ENCODE measurements around the gene HINFP. TPM values are rescaled to one million over a fixed set of nuclear protein-coding genes. Genes with fewer than 3 reads are reported as not detected.

Gene HINFP
- total RNA-seq, 6 experiments from 2014 or later = 6.4 to 13.6 (median 10.7) TPM

DNA sequence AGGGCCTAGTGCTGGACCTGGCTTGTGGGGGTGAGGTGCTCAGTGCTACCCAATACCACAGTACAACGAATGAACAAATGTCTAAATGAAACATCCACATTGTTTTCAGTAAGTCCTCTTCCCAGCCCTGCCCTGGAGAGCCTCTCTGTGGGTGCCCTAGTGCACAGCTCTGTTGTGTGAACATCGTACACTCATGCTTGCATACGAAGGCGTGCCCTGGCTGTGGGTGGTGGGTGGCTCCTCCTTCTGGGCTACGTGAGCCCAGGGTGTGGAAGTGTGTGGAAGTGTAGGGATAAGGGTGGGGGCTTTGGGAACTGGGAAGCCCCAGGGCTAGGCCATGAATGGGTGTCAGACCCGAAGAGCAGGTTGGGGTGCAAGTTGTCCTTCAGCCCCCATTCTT, 46.6 kb downstream of the HINFP start:
- DNase-seq = peak in 1 of 3 donors; percentile 44
- Histone ChIP-seq H3K27me3 (no peaks in the 10 kb centered on the region), H3K9me3 (no peaks in the 10 kb centered on the region), H3K27ac (no peak overlapping the region), H3K4me1 (peaks cover 0 to 4% (median 2%) of the 10 kb centered on the region in 4 donors), H3K36me3 (no peaks in the 10 kb centered on the region), H3K4me3 (no peak overlapping the region)
- TF ChIP-seq, protein P1, sequence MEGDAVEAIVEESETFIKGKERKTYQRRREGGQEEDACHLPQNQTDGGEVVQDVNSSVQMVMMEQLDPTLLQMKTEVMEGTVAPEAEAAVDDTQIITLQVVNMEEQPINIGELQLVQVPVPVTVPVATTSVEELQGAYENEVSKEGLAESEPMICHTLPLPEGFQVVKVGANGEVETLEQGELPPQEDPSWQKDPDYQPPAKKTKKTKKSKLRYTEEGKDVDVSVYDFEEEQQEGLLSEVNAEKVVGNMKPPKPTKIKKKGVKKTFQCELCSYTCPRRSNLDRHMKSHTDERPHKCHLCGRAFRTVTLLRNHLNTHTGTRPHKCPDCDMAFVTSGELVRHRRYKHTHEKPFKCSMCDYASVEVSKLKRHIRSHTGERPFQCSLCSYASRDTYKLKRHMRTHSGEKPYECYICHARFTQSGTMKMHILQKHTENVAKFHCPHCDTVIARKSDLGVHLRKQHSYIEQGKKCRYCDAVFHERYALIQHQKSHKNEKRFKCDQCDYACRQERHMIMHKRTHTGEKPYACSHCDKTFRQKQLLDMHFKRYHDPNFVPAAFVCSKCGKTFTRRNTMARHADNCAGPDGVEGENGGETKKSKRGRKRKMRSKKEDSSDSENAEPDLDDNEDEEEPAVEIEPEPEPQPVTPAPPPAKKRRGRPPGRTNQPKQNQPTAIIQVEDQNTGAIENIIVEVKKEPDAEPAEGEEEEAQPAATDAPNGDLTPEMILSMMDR (IDR thresholded peaks at IDR 0.05) = no peak
- TF ChIP-seq POLR2A (IDR thresholded peaks at IDR 0.05) = no peak
- no peak for ATAC-seq
- 55% methylated on average over 1 of the region's 6 CpGs for WGBS (ENCODE audit: insufficient coverage, low coverage, low lambda C conversion rate, missing lambda C conversion rate)
- intact Hi-C loops (cut with DNase I) = no loop called here

DNA sequence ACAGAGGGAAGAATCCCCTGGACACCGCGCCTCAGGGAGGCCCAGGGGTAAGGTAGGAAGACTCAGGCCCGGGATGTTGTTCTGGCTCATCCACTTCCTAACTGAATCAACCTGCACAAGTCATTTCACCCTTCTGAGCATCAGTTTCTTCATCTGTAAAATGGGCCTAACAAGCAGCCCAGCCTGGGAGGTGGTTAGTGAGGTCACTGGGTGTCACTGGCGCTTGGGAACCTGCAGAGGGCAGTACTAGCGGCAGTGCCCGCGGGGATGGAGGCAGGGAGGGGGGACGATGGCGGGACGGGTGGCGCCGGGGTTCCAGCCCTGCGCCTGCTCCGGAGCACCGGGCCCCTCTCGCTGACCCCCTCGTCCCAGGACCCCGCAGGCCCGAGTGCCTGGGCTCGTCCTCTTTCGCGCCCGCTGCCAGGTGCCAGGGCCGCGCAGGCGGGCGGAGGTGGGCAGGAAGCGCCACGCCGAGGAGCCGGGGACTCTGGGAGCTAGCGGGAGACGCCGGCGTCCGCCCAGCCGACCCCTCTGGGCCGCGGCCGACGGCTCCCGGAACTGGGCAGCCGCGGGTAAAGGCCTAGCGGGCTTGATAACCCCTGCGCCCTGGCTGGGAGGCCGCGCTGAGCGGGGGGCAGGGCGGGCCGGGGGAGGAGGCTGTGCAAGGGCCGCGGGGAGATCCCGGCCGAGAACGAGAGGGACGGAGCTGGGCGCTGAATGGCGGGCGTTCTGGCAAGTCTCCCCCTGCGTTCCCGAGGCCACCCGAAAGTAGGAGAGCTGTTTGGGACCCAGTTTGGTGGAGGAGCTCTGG, 47.3 kb downstream of the HINFP start, which contains the start of gene NLRX1:
NLRX1 (plus strand) TSS at position 255 of the 811 bp plus-strand sequence. CDS start 2,679 bp downstream, outside the sequence.
- ATAC-seq = peak; percentile 93 to 98 (median 96)
- no peaks in the 10 kb centered on the region for H3K9me3 ChIP-seq
- DNase-seq = peak; percentile 86 to 91 (median 89)
- whole genome bisulfite sequencing (ENCODE audit: insufficient coverage, low coverage, low lambda C conversion rate, missing lambda C conversion rate) = no CpG with 5 or more reads among the region's 63 CpGs
- intact Hi-C loops (cut with DNase I) = no loop called here
- peaks cover 0 to 4% (median 2%) of the 10 kb centered on the region in 4 donors for H3K4me1 ChIP-seq
- no peaks in the 10 kb centered on the region for H3K36me3 ChIP-seq
- H3K27me3 ChIP-seq = no peaks in the 10 kb centered on the region
- H3K27ac ChIP-seq = peak within 1 kb of the TSS; percentile 70 to 95 (median 93)
- peak; percentile 87 for TF ChIP-seq POLR2A (IDR thresholded peaks at IDR 0.05)
- TF ChIP-seq, protein P1 (IDR thresholded peaks at IDR 0.05) = peak; percentile 81 to 85 (median 84)
- peak within 1 kb of the TSS; percentile 63 to 95 (median 94) for H3K4me3 ChIP-seq

DNA sequence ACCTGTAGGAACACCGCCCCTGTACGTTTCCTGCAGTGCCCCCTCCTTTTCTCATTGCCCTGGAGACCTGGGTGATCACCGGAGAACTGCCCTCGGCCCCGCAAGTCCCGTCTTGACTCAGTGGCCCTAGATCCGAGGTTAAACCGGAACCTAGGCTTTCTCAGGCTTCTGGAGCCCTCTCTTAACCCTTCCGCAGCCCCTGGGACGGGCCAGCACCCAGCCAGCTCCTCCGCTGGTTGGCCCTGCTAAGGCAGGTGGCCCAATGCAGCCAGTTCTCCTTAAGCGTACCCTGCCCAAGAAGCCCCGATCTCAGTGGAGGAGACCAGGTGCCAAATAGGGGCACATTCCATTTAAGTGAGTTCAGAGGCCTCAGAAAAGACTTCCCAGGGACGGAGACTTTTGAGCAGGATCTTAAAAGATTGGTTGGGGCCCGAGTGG, 47.9 kb downstream of the HINFP start:
- DNase-seq (peak in 2 of 3 donors; percentile 51 to 60), ATAC-seq (peak; percentile 50 to 57 (median 51))
- peak overlapping the region; percentile 70 to 95 (median 93) for H3K27ac ChIP-seq
- no peaks in the 10 kb centered on the region for H3K27me3 ChIP-seq
- H3K4me3 ChIP-seq = peak overlapping the region; percentile 63 to 95 (median 94)
- WGBS (ENCODE audit: insufficient coverage, low coverage, low lambda C conversion rate, missing lambda C conversion rate) = 0% methylated on average over 5 of the region's 15 CpGs
- peaks cover 0 to 4% (median 2%) of the 10 kb centered on the region in 4 donors for H3K4me1 ChIP-seq
- TF ChIP-seq POLR2A (IDR thresholded peaks at IDR 0.05) = no peak
- TF ChIP-seq, protein P1 (IDR thresholded peaks at IDR 0.05) = no peak
- intact Hi-C loops (cut with DNase I) = no loop called here
- H3K36me3 ChIP-seq = peaks cover 0 to 2% (median 0%) of the 10 kb centered on the region in 4 donors
- H3K9me3 ChIP-seq = no peaks in the 10 kb centered on the region

DNA sequence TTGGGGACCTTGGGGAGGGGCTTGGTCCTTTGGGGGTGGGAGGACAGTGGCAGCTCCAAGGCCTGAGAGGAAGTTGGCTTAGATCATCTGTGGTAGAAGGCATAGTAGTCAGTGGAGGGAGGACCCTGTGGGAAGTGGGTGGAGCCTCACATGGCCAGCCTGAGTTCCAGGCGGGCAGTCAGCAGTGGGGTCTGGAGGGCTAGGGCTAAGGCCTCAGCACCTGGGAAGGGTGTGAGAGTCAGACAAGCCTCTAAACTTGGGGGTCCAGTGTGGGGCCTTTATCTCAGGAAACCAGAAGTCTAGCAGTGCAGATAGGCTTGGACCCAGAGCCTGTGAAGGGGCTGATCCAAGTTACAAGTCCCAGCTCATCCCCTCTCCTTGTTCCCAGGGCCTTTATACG, 51.1 kb downstream of the HINFP start:
- DNase-seq (no peak), ATAC-seq (no peak)
- Histone ChIP-seq H3K4me1 (peaks cover 0 to 4% (median 2%) of the 10 kb centered on the region in 4 donors), H3K4me3 (no peak overlapping the region), H3K36me3 (peaks cover 0 to 9% (median 0%) of the 10 kb centered on the region in 4 donors), H3K27me3 (no peaks in the 10 kb centered on the region), H3K9me3 (no peaks in the 10 kb centered on the region), H3K27ac (no peak overlapping the region)
- WGBS (ENCODE audit: insufficient coverage, low coverage, low lambda C conversion rate, missing lambda C conversion rate) = 60% methylated on average over 1 of the region's 2 CpGs
- TF ChIP-seq, protein P1 (IDR thresholded peaks at IDR 0.05) = no peak
- TF ChIP-seq POLR2A (IDR thresholded peaks at IDR 0.05) = no peak
- intact Hi-C loops (cut with DNase I) = no loop called here

Data from right lobe of liver (tissue), 6 donors.